Astrocyte of the hippocampus (primary cell): ENCODE results near the gene SIMC1.
A peak's percentile ranks its signal among the peaks of the same experiment; 100 is the strongest.

Source experiments
- DNase-seq: peaks from one replicate; pipeline ENCODE4 v3.0.0; 2011; ENCODE audit warnings: low read depth, low spot score

The SIMC1 gene

GRCh38 chr5:176361437-176362232 is 123.4 kb downstream of the SIMC1 start, which contains the start of gene KIAA1191:
Gene KIAA1191 (minus strand): TSS chr5:176361764. CDS start chr5:176359508, 2,256 bp downstream.
- peak; percentile 96 for DNase-seq

GRCh38 chr5:176362233-176362490 is 123.9 kb downstream of the SIMC1 start:
- no peak for DNase-seq

- no peak for DNase-seq
Observed at GRCh38 chr5:176364765-176365350, 126.6 kb downstream of the SIMC1 start.

GRCh38 chr5:176365351-176366231 is 127.4 kb downstream of the SIMC1 start, which contains the start of gene ARL10:
Gene ARL10 (plus strand): TSS chr5:176365487. CDS start chr5:176365564, 77 bp downstream.
- peak; percentile 82 for DNase-seq

GRCh38 chr5:176366232-176366894 is 128.1 kb downstream of the SIMC1 start:
- DNase-seq: no peak

- DNase-seq: no peak
Observed at GRCh38 chr5:176368726-176369125, 130.5 kb downstream of the SIMC1 start.

- DNase-seq: no peak
Observed at GRCh38 chr5:176369934-176370711, 131.9 kb downstream of the SIMC1 start.

- no peak for DNase-seq
Observed at GRCh38 chr5:176371621-176372539, 133.7 kb downstream of the SIMC1 start.

- DNase-seq: no peak
Observed at GRCh38 chr5:176373100-176373818, 135.0 kb downstream of the SIMC1 start.

GRCh38 chr5:176379881-176380280 is 141.7 kb downstream of the SIMC1 start:
- no peak for DNase-seq

- DNase-seq: no peak
Observed at GRCh38 chr5:176381423-176381822, 143.2 kb downstream of the SIMC1 start.

GRCh38 chr5:176381979-176382378 is 143.8 kb downstream of the SIMC1 start:
- DNase-seq: no peak

- no peak for DNase-seq
Observed at GRCh38 chr5:176382721-176383120, 144.5 kb downstream of the SIMC1 start.

- no peak for DNase-seq
Observed at GRCh38 chr5:176383248-176383905, 145.2 kb downstream of the SIMC1 start.

GRCh38 chr5:176383961-176384360 is 145.7 kb downstream of the SIMC1 start:
- DNase-seq: no peak

- DNase-seq: no peak
Observed at GRCh38 chr5:176384366-176384930, 146.2 kb downstream of the SIMC1 start.

- DNase-seq: no peak
Observed at GRCh38 chr5:176384991-176385390, 146.8 kb downstream of the SIMC1 start.

- no peak for DNase-seq
Observed at GRCh38 chr5:176386491-176386890, 148.3 kb downstream of the SIMC1 start.
